Activated T-cell treated with anti-CD3 and anti-CD28 coated beads, Interleukin-2, amount 50 U/mL, for 72 hours (primary cell): ENCODE data around the gene EPB41L2. TPM values are rescaled to one million over a fixed set of nuclear protein-coding genes. Genes with fewer than 3 reads are reported as not detected.

Source experiments
- ATAC-seq, 2 donors: fragments of 150-1000 bp; cut with Tn5 transposase; replicated peaks in 1 of 2; 2 replicates each; pipeline ENCODE4 v1.10.0; 2021; ENCODE audit warnings: moderate library complexity in 2 of 2, mild to moderate bottlenecking in 1 of 2
- DNase-seq, 2 donors: peaks; one replicate each; pipeline ENCODE4 v3.0.0; 2021 to 2022; ENCODE audit warnings: mixed read lengths in 1 of 2
- H3K27ac Mint-ChIP-seq: one replicate; pipeline ENCODE4 v1.8.0; 2022; ENCODE audit warnings: mild to moderate bottlenecking, moderate library complexity, mixed read lengths
- H3K27me3 Mint-ChIP-seq: one replicate; pipeline ENCODE4 v1.8.0; 2022; ENCODE audit warnings: low read depth, mixed read lengths
- H3K36me3 Mint-ChIP-seq, 2 donors: one replicate each; pipeline ENCODE4 v1.8.0; 2022; ENCODE audit warnings: mixed read lengths in 2 of 2, mild to moderate bottlenecking in 1 of 2; ENCODE audit not compliant: insufficient read depth in 2 of 2
- H3K4me1 Mint-ChIP-seq: one replicate; pipeline ENCODE4 v1.8.0; 2022; ENCODE audit warnings: low read depth, mixed read lengths
- H3K4me3 Mint-ChIP-seq, 2 donors: one replicate each; pipeline ENCODE4 v1.8.0; 2022; ENCODE audit warnings: mild to moderate bottlenecking in 2 of 2, mixed read lengths in 2 of 2, moderate library complexity in 2 of 2
- H3K9me3 Mint-ChIP-seq, 2 donors: one replicate each; pipeline ENCODE4 v1.8.0; 2022; ENCODE audit warnings: mixed read lengths in 2 of 2
- total RNA-seq, 2 donors: library from RNA; stranded (reverse); gene quantifications; one replicate each; pipeline ENCODE4 v1.2.3, GENCODE V29; 2022

EPB41L2 gene
- total RNA-seq, 2 donors from 2014 or later = 17.5 to 27.4 TPM

DNA sequence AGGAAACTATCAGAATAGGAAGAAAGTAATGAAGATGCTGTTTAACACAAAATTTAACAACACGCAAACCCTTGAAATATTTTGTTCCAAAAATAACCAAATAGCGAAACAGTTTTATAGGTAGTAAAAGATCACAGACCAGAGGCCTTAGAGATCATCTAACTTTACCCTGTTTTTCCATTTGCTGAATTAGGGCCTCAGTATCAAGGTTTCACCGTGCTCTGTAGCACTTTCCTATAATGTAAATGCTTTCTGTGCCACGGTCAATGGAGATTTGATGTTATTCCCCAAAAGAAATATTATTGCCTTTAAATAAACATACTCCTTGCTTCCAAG, 23.7 kb downstream of the EPB41L2 start:
- Mint-ChIP-seq H3K4me1 (no peaks in the 10 kb centered on the region), H3K27me3 (no peaks in the 10 kb centered on the region), H3K9me3 (no peaks in the 10 kb centered on the region), H3K27ac (no peak overlapping the region), H3K36me3 (no peaks in the 10 kb centered on the region), H3K4me3 (no peak overlapping the region)
- DNase-seq (no peak), ATAC-seq (no peak)

DNA sequence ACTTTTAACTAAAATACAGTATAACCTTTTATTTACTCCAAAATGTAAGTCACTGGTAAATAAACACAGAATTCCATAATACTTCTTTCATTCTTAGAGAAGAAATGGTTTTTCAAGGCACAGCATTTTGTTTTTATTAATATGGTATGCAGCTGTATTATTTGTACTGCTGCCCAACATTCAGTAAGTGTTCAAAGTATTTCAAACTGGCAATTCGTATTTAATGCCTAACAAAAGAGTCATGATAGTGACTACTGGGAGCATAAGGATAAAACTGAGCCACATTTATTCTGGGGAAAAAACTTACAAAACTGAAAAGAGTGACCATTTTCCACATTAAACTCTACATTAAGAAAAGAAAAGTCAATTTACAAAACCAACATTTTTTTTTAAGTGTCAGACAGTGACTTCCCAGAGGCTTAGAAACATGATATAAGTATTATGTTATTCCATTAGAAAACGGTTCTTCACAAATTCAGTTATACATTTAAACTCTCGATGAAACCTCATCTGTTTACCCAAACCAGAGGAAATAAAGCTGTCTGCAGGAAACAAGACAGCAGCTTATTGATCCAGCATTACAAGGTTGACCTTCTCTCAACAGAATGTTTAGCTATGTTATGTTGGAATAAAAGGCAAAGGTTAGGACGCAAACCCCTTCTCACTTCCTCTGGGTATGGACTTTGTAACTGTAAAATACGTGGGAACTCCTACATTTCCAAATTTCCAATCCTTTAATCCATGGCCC, 24.3 kb downstream of the EPB41L2 start:
- Mint-ChIP-seq H3K4me1 (no peaks in the 10 kb centered on the region), H3K9me3 (no peaks in the 10 kb centered on the region), H3K36me3 (no peaks in the 10 kb centered on the region), H3K27ac (no peak overlapping the region), H3K27me3 (no peaks in the 10 kb centered on the region), H3K4me3 (no peak overlapping the region)
- ATAC-seq (no peak), DNase-seq (no peak)

DNA sequence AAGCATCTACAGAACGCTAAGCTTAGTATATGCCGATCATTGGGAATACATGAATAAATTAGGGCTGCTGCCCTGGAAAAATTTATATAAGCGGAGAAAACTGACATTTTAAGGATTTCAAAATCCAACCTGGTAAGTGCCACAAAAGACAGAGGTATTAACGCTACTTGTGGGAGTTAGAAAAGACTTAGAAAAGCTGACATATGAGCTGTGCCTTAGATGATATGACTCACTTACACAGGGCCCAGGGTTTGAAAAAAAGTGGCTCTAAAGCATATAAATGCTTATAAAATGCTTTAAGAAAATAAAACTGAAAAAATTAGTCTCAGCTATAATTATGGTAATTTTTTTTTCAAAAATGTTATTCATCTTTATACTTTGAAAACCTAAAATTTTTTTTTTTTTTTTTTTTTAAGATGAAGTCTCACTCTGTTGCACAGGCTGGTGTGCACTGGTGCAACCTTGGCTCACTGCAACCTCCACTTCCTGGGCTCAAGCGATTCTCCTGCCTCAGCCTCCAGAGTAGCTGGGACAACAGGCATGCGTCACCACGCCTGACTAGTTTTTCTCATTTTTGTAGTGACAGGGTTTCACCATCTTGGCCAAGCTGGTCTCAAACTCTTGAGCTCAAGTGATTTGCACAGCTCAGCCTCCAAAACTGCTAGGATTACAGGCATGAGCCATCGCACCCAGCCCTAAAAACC, 25.7 kb downstream of the EPB41L2 start:
- no peak overlapping the region for H3K27ac Mint-ChIP-seq
- DNase-seq (no peak), ATAC-seq (no peak)
- H3K9me3 Mint-ChIP-seq = no peaks in the 10 kb centered on the region
- no peak overlapping the region for H3K4me3 Mint-ChIP-seq
- H3K36me3 Mint-ChIP-seq = no peaks in the 10 kb centered on the region
- no peaks in the 10 kb centered on the region for H3K27me3 Mint-ChIP-seq
- H3K4me1 Mint-ChIP-seq = no peaks in the 10 kb centered on the region

DNA sequence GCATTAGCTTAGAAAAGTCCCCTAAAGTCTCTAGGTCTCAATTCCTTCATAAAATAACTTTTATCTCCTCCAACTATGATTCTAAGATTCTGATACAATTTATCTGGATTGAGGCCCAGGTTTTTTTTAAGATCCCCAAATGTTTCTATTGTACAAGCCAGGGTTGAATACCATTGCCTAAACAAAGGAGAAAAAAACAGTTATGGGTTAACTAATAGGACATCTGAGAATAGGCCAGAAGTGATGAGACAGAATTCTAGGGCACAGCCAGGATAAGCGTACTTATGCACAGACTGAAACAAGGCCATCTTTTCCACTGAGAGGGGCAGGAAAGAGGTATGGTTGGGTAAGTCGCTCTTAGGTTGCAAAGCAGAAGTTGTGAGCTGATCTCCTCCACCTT, 26.4 kb downstream of the EPB41L2 start:
- Mint-ChIP-seq H3K27me3 (no peaks in the 10 kb centered on the region), H3K4me1 (no peaks in the 10 kb centered on the region), H3K36me3 (no peaks in the 10 kb centered on the region), H3K9me3 (no peaks in the 10 kb centered on the region), H3K4me3 (no peak overlapping the region), H3K27ac (no peak overlapping the region)
- DNase-seq = no peak
- ATAC-seq = no peak

DNA sequence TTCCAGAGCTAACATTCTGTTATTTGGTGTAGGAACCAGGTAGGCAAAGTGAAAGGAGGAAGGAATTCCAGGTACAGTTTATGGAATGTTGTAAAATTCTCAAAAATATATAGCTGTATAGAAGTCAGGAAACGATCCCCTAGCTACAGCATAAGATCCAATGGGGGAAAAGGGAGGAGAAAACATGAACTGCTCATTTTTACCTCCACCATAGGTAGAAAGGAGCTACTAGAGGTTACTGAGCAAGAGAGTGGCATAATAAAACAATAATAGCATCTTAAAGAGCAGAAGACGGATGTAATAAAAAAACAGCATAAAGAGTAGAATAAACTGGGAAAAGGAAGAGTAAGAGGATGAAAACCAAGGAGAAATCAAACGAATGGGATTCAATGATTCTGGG, 26.9 kb downstream of the EPB41L2 start:
- no peak for DNase-seq
- Mint-ChIP-seq H3K27me3 (no peaks in the 10 kb centered on the region), H3K36me3 (no peaks in the 10 kb centered on the region), H3K27ac (no peak overlapping the region), H3K4me1 (no peaks in the 10 kb centered on the region), H3K9me3 (no peaks in the 10 kb centered on the region), H3K4me3 (no peak overlapping the region)
- no peak for ATAC-seq

DNA sequence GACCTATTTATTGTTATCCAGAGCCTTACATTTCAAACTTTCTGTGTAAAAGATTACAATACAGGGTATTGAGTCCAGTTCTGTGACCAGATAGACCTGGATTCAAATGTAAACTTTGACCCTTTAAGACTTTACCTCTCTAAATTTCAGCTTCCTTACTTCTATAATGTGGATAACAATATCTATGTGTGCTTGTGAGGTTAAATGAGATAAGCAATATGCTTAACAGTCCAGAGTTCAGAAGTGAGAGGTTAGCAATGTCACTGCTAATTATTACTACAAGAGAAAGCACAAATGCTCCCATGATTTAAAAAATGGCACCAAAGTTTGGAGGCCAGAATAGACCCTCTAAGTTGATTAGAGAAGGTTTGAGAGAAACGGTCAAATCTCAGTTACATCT, 27.5 kb downstream of the EPB41L2 start:
- Mint-ChIP-seq H3K27ac (no peak overlapping the region), H3K36me3 (no peaks in the 10 kb centered on the region), H3K4me3 (no peak overlapping the region), H3K9me3 (no peaks in the 10 kb centered on the region), H3K27me3 (no peaks in the 10 kb centered on the region), H3K4me1 (no peaks in the 10 kb centered on the region)
- DNase-seq (no peak), ATAC-seq (no peak)

DNA sequence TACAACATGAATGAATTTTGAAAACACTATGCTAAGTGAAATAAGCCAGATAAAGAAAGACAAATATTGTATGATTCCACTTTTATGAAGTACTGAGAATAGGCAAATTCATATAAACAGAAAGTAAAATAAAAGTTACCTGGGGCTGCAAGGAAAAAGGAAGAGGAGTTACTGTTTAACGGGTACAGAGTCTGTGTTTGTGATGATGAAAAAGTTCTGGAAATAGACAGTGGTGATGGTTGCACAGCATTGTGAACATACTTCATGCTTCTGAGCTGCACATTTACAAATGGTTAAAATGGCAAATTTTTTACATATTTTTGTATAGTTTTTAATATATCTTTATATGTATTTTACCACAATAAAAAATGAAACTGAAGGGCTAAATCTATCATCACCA, 29.4 kb downstream of the EPB41L2 start:
- H3K4me1 Mint-ChIP-seq = peaks cover 5% of the 10 kb centered on the region
- ATAC-seq = no peak
- no peaks in the 10 kb centered on the region for H3K9me3 Mint-ChIP-seq
- H3K36me3 Mint-ChIP-seq = no peaks in the 10 kb centered on the region
- H3K27ac Mint-ChIP-seq = peak overlapping the region; percentile 3
- H3K27me3 Mint-ChIP-seq = no peaks in the 10 kb centered on the region
- H3K4me3 Mint-ChIP-seq = no peak overlapping the region
- DNase-seq = no peak

DNA sequence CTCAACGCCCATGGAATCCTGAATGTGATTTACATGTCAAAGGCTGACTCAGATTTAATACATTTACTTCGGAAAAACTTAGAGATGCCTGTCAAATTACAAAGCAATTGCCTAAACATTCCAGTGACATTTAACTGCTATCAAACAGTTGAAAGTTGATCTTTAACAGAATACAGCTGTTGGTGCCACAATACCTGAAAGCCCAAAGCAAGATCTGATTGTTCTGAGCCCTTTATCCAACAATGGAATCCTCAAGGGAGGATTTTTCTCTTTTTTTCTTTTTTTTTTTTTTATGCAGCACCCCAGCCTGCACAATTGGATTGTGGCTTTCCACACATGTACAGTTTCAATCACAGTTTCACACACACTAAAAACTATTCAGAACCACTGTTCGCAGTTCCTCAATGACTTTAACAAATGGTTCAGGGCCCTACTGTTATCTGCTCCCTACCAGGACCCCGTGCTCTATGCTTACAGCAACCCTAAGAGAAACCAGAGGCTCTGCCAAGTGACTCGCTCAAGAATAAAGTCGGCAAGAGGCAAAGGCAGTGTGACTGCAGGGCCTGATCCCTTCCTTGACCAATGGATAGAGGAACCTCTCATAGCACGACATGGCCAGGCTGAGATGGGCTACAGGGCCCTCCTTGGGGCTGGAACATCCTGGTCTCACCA, 33.3 kb downstream of the EPB41L2 start:
- ATAC-seq = no peak
- H3K27me3 Mint-ChIP-seq = no peaks in the 10 kb centered on the region
- DNase-seq = no peak
- H3K4me1 Mint-ChIP-seq = peaks cover 5% of the 10 kb centered on the region
- H3K27ac Mint-ChIP-seq = no peak overlapping the region
- H3K9me3 Mint-ChIP-seq = no peaks in the 10 kb centered on the region
- H3K36me3 Mint-ChIP-seq = no peaks in the 10 kb centered on the region
- no peak overlapping the region for H3K4me3 Mint-ChIP-seq

DNA sequence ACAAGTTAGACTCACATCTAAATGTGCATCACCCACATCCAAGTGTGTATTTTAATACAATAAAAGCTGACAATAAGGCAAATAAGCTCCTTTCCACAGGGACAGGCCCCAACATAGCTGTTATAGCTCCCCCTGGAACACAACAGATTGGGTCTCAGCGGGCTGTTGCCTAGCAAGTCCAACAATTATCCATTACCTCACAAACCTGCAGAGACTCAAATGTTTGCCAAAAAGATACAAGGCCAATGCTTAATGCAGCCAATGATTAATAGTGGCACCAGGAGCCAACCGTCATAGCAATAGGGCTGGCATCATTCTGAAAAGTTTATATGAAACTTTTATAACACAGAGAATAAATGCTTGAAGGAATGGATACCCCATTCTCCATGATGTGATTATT, 35.7 kb downstream of the EPB41L2 start:
- no peak overlapping the region for H3K27ac Mint-ChIP-seq
- ATAC-seq = no peak
- H3K4me3 Mint-ChIP-seq = no peak overlapping the region
- no peaks in the 10 kb centered on the region for H3K27me3 Mint-ChIP-seq
- peaks cover 11% of the 10 kb centered on the region for H3K4me1 Mint-ChIP-seq
- no peaks in the 10 kb centered on the region for H3K9me3 Mint-ChIP-seq
- no peak for DNase-seq
- no peaks in the 10 kb centered on the region for H3K36me3 Mint-ChIP-seq

DNA sequence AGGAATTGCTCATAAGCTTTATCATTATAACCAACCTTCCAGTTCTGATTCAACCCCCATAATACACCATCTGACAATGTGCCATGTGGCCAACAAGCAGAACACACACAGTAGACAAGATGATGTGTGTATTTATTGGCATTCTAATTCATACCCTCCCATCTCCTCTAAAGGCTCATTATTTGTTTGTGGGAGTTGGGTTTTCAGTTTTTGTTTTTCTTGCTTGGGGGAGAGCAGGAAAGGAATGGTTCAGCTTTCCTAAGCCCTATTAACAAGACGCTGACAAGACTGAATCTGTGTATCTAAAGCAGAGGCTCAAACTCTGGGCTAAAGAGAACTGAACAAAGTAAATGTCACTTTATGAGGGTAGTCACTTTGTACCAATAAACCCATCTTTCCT, 36.8 kb downstream of the EPB41L2 start:
- DNase-seq = no peak
- no peak for ATAC-seq
- Mint-ChIP-seq H3K4me1 (peaks cover 11% of the 10 kb centered on the region), H3K36me3 (no peaks in the 10 kb centered on the region), H3K27me3 (no peaks in the 10 kb centered on the region), H3K9me3 (no peaks in the 10 kb centered on the region), H3K27ac (no peak overlapping the region), H3K4me3 (no peak overlapping the region)

DNA sequence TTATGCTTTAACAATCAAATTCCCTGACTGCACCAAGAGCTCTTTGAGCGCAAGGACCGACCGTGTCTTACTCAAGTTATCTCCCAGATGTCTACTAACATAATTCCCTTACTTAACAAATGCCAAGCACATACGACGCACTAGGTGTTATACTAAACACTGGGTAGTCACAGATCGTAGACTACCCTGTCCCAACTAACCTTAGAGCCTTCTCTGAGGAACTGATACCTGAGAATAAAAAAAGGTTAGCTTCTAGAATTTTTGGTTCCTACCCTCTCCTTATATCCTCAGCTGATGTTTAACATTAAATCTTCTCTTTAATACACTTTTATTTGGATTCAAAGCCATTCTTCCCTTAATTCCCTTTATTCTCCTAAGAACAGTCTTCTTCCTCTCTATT, 38.5 kb downstream of the EPB41L2 start:
- H3K27ac Mint-ChIP-seq = no peak overlapping the region
- peaks cover 6% of the 10 kb centered on the region for H3K4me1 Mint-ChIP-seq
- no peak for DNase-seq
- H3K27me3 Mint-ChIP-seq = no peaks in the 10 kb centered on the region
- H3K9me3 Mint-ChIP-seq = no peaks in the 10 kb centered on the region
- H3K36me3 Mint-ChIP-seq = no peaks in the 10 kb centered on the region
- no peak for ATAC-seq
- H3K4me3 Mint-ChIP-seq = no peak overlapping the region

DNA sequence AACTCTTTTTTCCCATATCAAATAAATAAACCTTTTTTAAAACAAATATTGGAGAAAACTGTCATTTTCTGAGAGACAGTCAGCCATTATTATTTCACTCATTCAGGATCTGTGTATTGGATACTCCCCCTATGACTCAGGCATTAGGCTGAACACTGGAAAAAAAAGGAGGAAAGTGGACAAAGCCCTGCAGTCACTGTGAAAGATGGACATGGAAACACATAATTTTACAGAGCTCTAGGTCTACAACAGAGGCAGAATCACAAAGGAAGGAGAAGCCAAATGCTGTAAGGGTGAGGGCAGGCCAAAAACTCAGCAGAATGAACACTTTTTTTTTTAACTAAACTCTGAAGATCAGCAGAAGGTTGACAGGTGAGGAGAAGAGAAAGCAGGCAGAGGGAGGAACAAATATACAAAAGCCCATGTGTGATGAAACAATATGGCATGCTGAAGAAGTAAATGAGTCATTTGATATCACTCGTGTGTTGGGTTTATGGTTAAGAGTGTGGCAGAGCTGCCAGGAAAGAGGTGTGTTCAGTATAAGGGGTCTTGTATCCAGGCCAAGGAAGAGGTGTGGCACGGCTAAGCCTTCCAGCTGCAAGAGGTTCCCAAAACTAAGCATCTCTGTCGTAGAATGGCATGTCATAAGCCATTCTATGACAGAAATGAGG, 39.1 kb downstream of the EPB41L2 start:
- H3K4me1 Mint-ChIP-seq = peaks cover 6% of the 10 kb centered on the region
- H3K27me3 Mint-ChIP-seq = no peaks in the 10 kb centered on the region
- H3K36me3 Mint-ChIP-seq = no peaks in the 10 kb centered on the region
- peak; percentile 22 to 58 for ATAC-seq
- no peak for DNase-seq
- peak overlapping the region; percentile 34 for H3K27ac Mint-ChIP-seq
- H3K4me3 Mint-ChIP-seq = no peak overlapping the region
- no peaks in the 10 kb centered on the region for H3K9me3 Mint-ChIP-seq

DNA sequence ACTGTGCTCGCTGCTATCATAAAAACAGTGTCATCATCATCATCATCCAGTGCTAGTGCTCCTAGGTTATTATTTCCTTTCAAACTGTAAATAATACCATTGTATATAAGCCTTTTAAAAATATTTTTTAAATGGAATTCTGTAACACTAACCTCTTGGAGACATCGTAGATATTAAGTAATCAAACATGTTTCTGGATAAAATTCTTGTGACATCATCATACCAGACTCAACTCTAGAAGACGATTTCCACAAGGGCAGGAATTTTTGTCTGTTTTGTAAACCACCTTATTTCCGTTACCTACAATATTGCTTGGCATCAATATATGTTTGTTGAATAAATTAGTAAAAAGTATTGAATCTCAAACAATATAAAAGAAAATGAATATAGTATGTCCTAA, 40.4 kb downstream of the EPB41L2 start:
- Mint-ChIP-seq H3K9me3 (no peaks in the 10 kb centered on the region), H3K27ac (no peak overlapping the region), H3K4me3 (no peak overlapping the region), H3K36me3 (no peaks in the 10 kb centered on the region), H3K4me1 (peaks cover 6% of the 10 kb centered on the region), H3K27me3 (no peaks in the 10 kb centered on the region)
- ATAC-seq (no peak), DNase-seq (no peak)
